Motor neuron (in vitro differentiated cells): ENCODE results near the gene TAOK3. TPM values are rescaled to one million over a fixed set of nuclear protein-coding genes. Genes with fewer than 3 reads are reported as not detected.
A peak's percentile ranks its signal among the peaks of the same experiment; 100 is the strongest.
"Not testable (repeated sequence)": the region's sequence is repeated elsewhere in the genome, so short reads cannot be mapped to it uniquely, and the experiment has no call there.

ENCODE experiments used
- ATAC-seq, 8 experiments: fragments of 200-7000 bp; cut with Tn5 transposase; replicated peaks in 6 of 8; 2 replicates each; pipeline ENCODE4 v1.8.0; 2021; ENCODE audit warnings: mild to moderate bottlenecking in 8 of 8, moderate library complexity in 8 of 8
- H3K27ac ChIP-seq, 2 donors: fragments of 250-450 bp; sonication (Bioruptor Pico); 2 replicates each; pipeline ENCODE4 v1.9.0; 2021; ENCODE audit warnings: antibody characterized with exemption in 2 of 2, mild to moderate bottlenecking in 2 of 2, moderate library complexity in 1 of 2
- H3K4me1 ChIP-seq, 2 donors: fragments of 250-450 bp; sonication (Bioruptor Pico); replicated peaks in 1 of 2; 2 replicates each; pipeline ENCODE4 v1.6.1; 2021; ENCODE audit warnings: antibody characterized with exemption in 2 of 2, mild to moderate bottlenecking in 2 of 2, moderate library complexity in 1 of 2
- H3K4me3 ChIP-seq, 5 donors: fragments of 250-450 bp; sonication (Bioruptor Pico); 2 replicates each; pipeline ENCODE4 v1.9.0; 2021; ENCODE audit warnings: antibody characterized with exemption in 5 of 5, mild to moderate bottlenecking in 5 of 5, moderate library complexity in 4 of 5
- WGBS, 10 experiments: fragments of 450-650 bp; shearing (Covaris generic); methylation state at CpG; one replicate each; pipeline ENCODE4 v1.0.0; 2022; 5-methylcytosine and 5-hydroxymethylcytosine counted together
- in situ Hi-C, 9 experiments: fragments of 400-800 bp; cut with MboI; loops; one replicate each; pipeline ENCODE4 v1.15.0; 2021; ENCODE audit warnings: low sequenced_read_pairs in 9 of 9, low pct_unique_long_range_greater_than_20kb in 2 of 9; ENCODE audit not compliant: unreplicated experiment in 9 of 9
- total RNA-seq, 8 experiments: library from RNA; unstranded; fragments of 300-600 nt; gene quantifications; 2 replicates each; pipeline versions ENCODE4 v1.2.3 to v1.2.4, GENCODE V29; 2022

Gene TAOK3
- total RNA-seq, 8 experiments from 2014 or later = 21.6 to 61.0 (median 40.2) TPM

GRCh38 chr12:118304093-118304492, 68.6 kb downstream of the TAOK3 start:
- no peak overlapping the region for H3K27ac ChIP-seq
- 56 to 93% (median 79%) methylated on average over 2 to 4 of the region's 4 CpGs for WGBS, 10 experiments
- ATAC-seq = no peak
- H3K4me3 ChIP-seq = no peak overlapping the region
- in situ Hi-C loops = no loop called here
- no peaks in the 10 kb centered on the region for H3K4me1 ChIP-seq

GRCh38 chr12:118302053-118302452, 70.7 kb downstream of the TAOK3 start:
- in situ Hi-C loops = no loop called here

GRCh38 chr12:118299791-118300460, 72.8 kb downstream of the TAOK3 start:
- H3K4me3 ChIP-seq = no peak overlapping the region
- WGBS, 10 experiments = 38 to 100% (median 52%) methylated on average over 2 to 5 of the region's 5 CpGs
- ATAC-seq = no peak
- H3K27ac ChIP-seq = no peak overlapping the region
- no peaks in the 10 kb centered on the region for H3K4me1 ChIP-seq
- in situ Hi-C loops = no loop called here

More at GRCh38 chr12:118302053-118302452, 70.7 kb downstream of the TAOK3 start:
- peak in 2 of 8 experiments; percentile 35 to 38 for ATAC-seq
- no peaks in the 10 kb centered on the region for H3K4me1 ChIP-seq
- no peak overlapping the region for H3K27ac ChIP-seq
- H3K4me3 ChIP-seq = no peak overlapping the region

GRCh38 chr12:118297284-118297683, 75.4 kb downstream of the TAOK3 start:
- Histone ChIP-seq H3K4me3 (no peak overlapping the region), H3K27ac (no peak overlapping the region), H3K4me1 (no peaks in the 10 kb centered on the region)
- WGBS, 10 experiments = 84 to 100% (median 92%) methylated on average over 1 to 2 of the region's 2 CpGs; no CpG with 5 or more reads in 1 of the 10 experiments
- ATAC-seq = no peak
- in situ Hi-C loops = no loop called here

- Histone ChIP-seq H3K4me1 (no peaks in the 10 kb centered on the region), H3K27ac (no peak overlapping the region), H3K4me3 (no peak overlapping the region)
- 60 to 100% (median 100%) methylated on average over 1 of the region's 1 CpG; no CpG with 5 or more reads in 2 of the 10 experiments for WGBS, 10 experiments
- ATAC-seq = no peak
- in situ Hi-C loops = no loop called here
Observed at GRCh38 chr12:118292836-118293235, 79.9 kb downstream of the TAOK3 start.

GRCh38 chr12:118290130-118290529, 82.6 kb downstream of the TAOK3 start:
- Histone ChIP-seq H3K27ac (no peak overlapping the region), H3K4me1 (no peaks in the 10 kb centered on the region), H3K4me3 (no peak overlapping the region)
- 75 to 100% (median 92%) methylated on average over 2 to 3 of the region's 3 CpGs; no CpG with 5 or more reads in 2 of the 10 experiments for WGBS, 10 experiments
- in situ Hi-C loops = no loop called here
- ATAC-seq = no peak

- in situ Hi-C loops = no loop called here
Observed at GRCh38 chr12:118288174-118288573, 84.5 kb downstream of the TAOK3 start.

GRCh38 chr12:118287728-118288127, 85.0 kb downstream of the TAOK3 start:
- ATAC-seq = no peak
- Histone ChIP-seq H3K4me1 (no peaks in the 10 kb centered on the region), H3K27ac (no peak overlapping the region), H3K4me3 (no peak overlapping the region)
- in situ Hi-C loops = no loop called here

More at GRCh38 chr12:118288174-118288573, 84.5 kb downstream of the TAOK3 start:
- Histone ChIP-seq H3K27ac (no peak overlapping the region), H3K4me1 (no peaks in the 10 kb centered on the region), H3K4me3 (no peak overlapping the region)
- ATAC-seq = no peak
- WGBS, 10 experiments = 38 to 100% (median 60%) methylated on average over 1 of the region's 1 CpG; no CpG with 5 or more reads in 5 of the 10 experiments

GRCh38 chr12:118282767-118283166, 89.9 kb downstream of the TAOK3 start:
- Histone ChIP-seq H3K4me3 (no peak overlapping the region), H3K4me1 (no peaks in the 10 kb centered on the region), H3K27ac (no peak overlapping the region)
- in situ Hi-C loops = no loop called here
- ATAC-seq = no peak
- WGBS, 10 experiments = 75 to 100% (median 89%) methylated on average over 2 to 3 of the region's 3 CpGs; no CpG with 5 or more reads in 5 of the 10 experiments

- H3K27ac ChIP-seq, ATAC-seq, H3K4me1 ChIP-seq, in situ Hi-C loops, H3K4me3 ChIP-seq: not testable (repeated sequence)
- WGBS, 10 experiments = 80 to 100% (median 100%) methylated on average over 1 of the region's 1 CpG; no CpG with 5 or more reads in 3 of the 10 experiments
Observed at GRCh38 chr12:118278288-118278687, 94.4 kb downstream of the TAOK3 start.

GRCh38 chr12:118274066-118274465, 98.6 kb downstream of the TAOK3 start:
- Histone ChIP-seq H3K4me1 (no peaks in the 10 kb centered on the region), H3K4me3 (no peak overlapping the region), H3K27ac (no peak overlapping the region)
- in situ Hi-C loops = no loop called here
- ATAC-seq = no peak
- WGBS, 10 experiments = 77 to 93% (median 88%) methylated on average over 3 to 4 of the region's 4 CpGs; no CpG with 5 or more reads in 2 of the 10 experiments

- H3K27ac ChIP-seq = no peak overlapping the region
- no peak overlapping the region for H3K4me3 ChIP-seq
- H3K4me1 ChIP-seq = no peaks in the 10 kb centered on the region
- peak in 1 of 8 experiments; percentile 16 for ATAC-seq
- in situ Hi-C loops = no loop called here
- WGBS, 10 experiments = 82 to 100% (median 93%) methylated on average over 2 to 5 of the region's 5 CpGs
Observed at GRCh38 chr12:118271770-118272417, 100.8 kb downstream of the TAOK3 start.

- in situ Hi-C loops = no loop called here
- H3K27ac ChIP-seq = no peak overlapping the region
- 20 to 100% (median 90%) methylated on average over 1 to 3 of the region's 3 CpGs for WGBS, 10 experiments
Observed at GRCh38 chr12:118271183-118271582, 101.5 kb downstream of the TAOK3 start.

GRCh38 chr12:118269806-118270205, 102.9 kb downstream of the TAOK3 start:
- ATAC-seq = no peak
- in situ Hi-C loops = no loop called here
- H3K4me1 ChIP-seq = no peaks in the 10 kb centered on the region
- 60 to 100% (median 85%) methylated on average over 1 of the region's 1 CpG for WGBS, 10 experiments
- H3K4me3 ChIP-seq = no peak overlapping the region
- no peak overlapping the region for H3K27ac ChIP-seq

More at GRCh38 chr12:118271183-118271582, 101.5 kb downstream of the TAOK3 start:
- Histone ChIP-seq H3K4me1 (no peaks in the 10 kb centered on the region), H3K4me3 (no peak overlapping the region)
- ATAC-seq = peak in 1 of 8 experiments; percentile 84
